HEK293 (cell line): Measurements from ENCODE around the gene ELFN1.

Experiments
- HOXC10 ChIP-seq: sonication (generic); formaldehyde crosslinking; IDR thresholded peaks from 2 replicates; pipeline ENCODE4 v1.8.1; 2023; ENCODE audit warnings: mild to moderate bottlenecking, missing genetic modification reagents
- KLF7 ChIP-seq: fragments of 450-650 bp; formaldehyde crosslinking; IDR thresholded peaks from 2 replicates; pipeline ENCODE4 v1.5.1; 2016; ENCODE audit warnings: missing biosample characterization, missing genetic modification characterization, borderline replicate concordance
- REPIN1 ChIP-seq: fragments of 450-650 bp; formaldehyde crosslinking; IDR thresholded peaks from 2 replicates; pipeline ENCODE4 v1.5.1; 2017; ENCODE audit warnings: missing biosample characterization, missing genetic modification characterization, low read depth
- ZNF169 ChIP-seq: fragments of 450-650 bp; formaldehyde crosslinking; IDR thresholded peaks from 2 replicates; pipeline ENCODE4 v1.5.1; 2016; ENCODE audit warnings: missing biosample characterization, missing genetic modification characterization
- ZNF174 ChIP-seq: fragments of 450-650 bp; formaldehyde crosslinking; IDR thresholded peaks from 2 replicates; pipeline ENCODE4 v1.5.0; 2017; ENCODE audit warnings: missing biosample characterization, mild to moderate bottlenecking, missing genetic modification characterization
- ZNF184 ChIP-seq: fragments of 450-650 bp; IDR thresholded peaks from 2 replicates; pipeline ENCODE4 v1.5.1; 2018; ENCODE audit warnings: missing biosample characterization, mild to moderate bottlenecking, missing genetic modification characterization
- ZNF394 ChIP-seq: fragments of 450-650 bp; formaldehyde crosslinking; IDR thresholded peaks from 2 replicates; pipeline ENCODE4 v1.5.1; 2016; ENCODE audit warnings: missing biosample characterization, missing genetic modification characterization, mild to moderate bottlenecking, moderate library complexity, borderline replicate concordance
- ZNF571 ChIP-seq: fragments of 450-650 bp; formaldehyde crosslinking; IDR thresholded peaks from 2 replicates; pipeline ENCODE4 v1.5.0; 2017; ENCODE audit warnings: missing biosample characterization, missing genetic modification characterization
- TF ChIP-seq, protein P1 (sequence below): fragments of 450-650 bp; formaldehyde crosslinking; IDR thresholded peaks from 2 replicates; pipeline ENCODE4 v1.5.1; 2016; ENCODE audit warnings: missing biosample characterization, missing genetic modification characterization, low read depth
- TF ChIP-seq, protein P2 (sequence below): fragments of 450-650 bp; formaldehyde crosslinking; IDR thresholded peaks from 2 replicates; pipeline ENCODE4 v1.5.1; 2016; ENCODE audit warnings: missing biosample characterization, missing genetic modification characterization

DNA sequence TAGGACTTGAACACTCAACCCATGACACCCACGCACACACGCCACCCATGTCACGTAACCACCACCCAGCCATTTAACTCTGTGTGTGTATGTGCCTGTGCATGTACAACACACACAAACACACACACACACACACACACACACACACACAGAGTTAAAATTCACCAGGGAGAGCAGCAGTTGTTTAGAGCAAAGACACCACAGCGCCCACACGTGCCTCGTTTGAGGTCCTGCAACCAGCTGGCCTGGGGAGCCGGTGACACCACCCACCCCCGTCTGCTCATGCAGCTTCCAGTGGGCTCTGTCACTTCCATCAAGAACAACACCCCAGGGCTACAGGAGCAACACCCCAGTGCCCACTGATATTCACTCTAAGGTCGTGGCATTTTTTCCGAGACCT, 97.4 kb downstream of the ELFN1 start:
- TF ChIP-seq HOXC10 (CRISPR knock-in tag) (no peak), ZNF394 (tag by site-specific recombination) (no peak), REPIN1 (tag by site-specific recombination) (no peak), ZNF174 (tag by site-specific recombination) (no peak), ZNF169 (no peak), ZNF571 (tag by site-specific recombination) (no peak), ZNF184 (tag by site-specific recombination) (no peak), KLF7 (tag by site-specific recombination) (no peak)
- TF ChIP-seq, protein P1, sequence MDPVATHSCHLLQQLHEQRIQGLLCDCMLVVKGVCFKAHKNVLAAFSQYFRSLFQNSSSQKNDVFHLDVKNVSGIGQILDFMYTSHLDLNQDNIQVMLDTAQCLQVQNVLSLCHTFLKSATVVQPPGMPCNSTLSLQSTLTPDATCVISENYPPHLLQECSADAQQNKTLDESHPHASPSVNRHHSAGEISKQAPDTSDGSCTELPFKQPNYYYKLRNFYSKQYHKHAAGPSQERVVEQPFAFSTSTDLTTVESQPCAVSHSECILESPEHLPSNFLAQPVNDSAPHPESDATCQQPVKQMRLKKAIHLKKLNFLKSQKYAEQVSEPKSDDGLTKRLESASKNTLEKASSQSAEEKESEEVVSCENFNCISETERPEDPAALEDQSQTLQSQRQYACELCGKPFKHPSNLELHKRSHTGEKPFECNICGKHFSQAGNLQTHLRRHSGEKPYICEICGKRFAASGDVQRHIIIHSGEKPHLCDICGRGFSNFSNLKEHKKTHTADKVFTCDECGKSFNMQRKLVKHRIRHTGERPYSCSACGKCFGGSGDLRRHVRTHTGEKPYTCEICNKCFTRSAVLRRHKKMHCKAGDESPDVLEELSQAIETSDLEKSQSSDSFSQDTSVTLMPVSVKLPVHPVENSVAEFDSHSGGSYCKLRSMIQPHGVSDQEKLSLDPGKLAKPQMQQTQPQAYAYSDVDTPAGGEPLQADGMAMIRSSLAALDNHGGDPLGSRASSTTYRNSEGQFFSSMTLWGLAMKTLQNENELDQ (tag by site-specific recombination): no peak
- TF ChIP-seq, protein P2, sequence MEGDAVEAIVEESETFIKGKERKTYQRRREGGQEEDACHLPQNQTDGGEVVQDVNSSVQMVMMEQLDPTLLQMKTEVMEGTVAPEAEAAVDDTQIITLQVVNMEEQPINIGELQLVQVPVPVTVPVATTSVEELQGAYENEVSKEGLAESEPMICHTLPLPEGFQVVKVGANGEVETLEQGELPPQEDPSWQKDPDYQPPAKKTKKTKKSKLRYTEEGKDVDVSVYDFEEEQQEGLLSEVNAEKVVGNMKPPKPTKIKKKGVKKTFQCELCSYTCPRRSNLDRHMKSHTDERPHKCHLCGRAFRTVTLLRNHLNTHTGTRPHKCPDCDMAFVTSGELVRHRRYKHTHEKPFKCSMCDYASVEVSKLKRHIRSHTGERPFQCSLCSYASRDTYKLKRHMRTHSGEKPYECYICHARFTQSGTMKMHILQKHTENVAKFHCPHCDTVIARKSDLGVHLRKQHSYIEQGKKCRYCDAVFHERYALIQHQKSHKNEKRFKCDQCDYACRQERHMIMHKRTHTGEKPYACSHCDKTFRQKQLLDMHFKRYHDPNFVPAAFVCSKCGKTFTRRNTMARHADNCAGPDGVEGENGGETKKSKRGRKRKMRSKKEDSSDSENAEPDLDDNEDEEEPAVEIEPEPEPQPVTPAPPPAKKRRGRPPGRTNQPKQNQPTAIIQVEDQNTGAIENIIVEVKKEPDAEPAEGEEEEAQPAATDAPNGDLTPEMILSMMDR: no peak
